Upper lobe of left lung (tissue), 6 donors: ENCODE results near the gene GLYAT. TPM values are rescaled to one million over a fixed set of nuclear protein-coding genes. Genes with fewer than 3 reads are reported as not detected.

Experiments
- ATAC-seq, 2 donors: fragments of 200-7000 bp; cut with Tn5 transposase; one replicate each; pipeline ENCODE4 v1.9.1; 2022; ENCODE audit warnings: mild to moderate bottlenecking in 2 of 2, moderate library complexity in 2 of 2; ENCODE audit not compliant: low FRiP score in 2 of 2
- DNase-seq, 2 donors: peaks; one replicate each; pipeline ENCODE4 v3.0.0-alpha.2; 2019 to 2020
- H3K27ac ChIP-seq, 4 donors: fragments of 200-600 bp; sonication (generic); one replicate each; pipeline ENCODE4 v1.5.1; 2016 to 2019
- H3K27me3 ChIP-seq, 4 donors: fragments of 200-600 bp; sonication (generic); one replicate each; pipeline ENCODE4 v1.5.1; 2017 to 2019
- H3K36me3 ChIP-seq, 4 donors: fragments of 200-600 bp; sonication (generic); one replicate each; pipeline ENCODE4 v1.5.1; 2016 to 2019
- H3K4me1 ChIP-seq, 4 donors: fragments of 200-600 bp; sonication (generic); one replicate each; pipeline ENCODE4 v1.5.1; 2018 to 2019
- H3K4me3 ChIP-seq, 4 donors: fragments of 200-600 bp; sonication (generic); one replicate each; pipeline ENCODE4 v1.5.1; 2017 to 2019; ENCODE audit warnings: mild to moderate bottlenecking in 2 of 4, moderate library complexity in 1 of 4
- H3K9me3 ChIP-seq, 4 donors: fragments of 200-600 bp; sonication (generic); one replicate each; pipeline ENCODE4 v1.5.1; 2018 to 2019
- EP300 ChIP-seq, 4 donors: sonication (generic); formaldehyde crosslinking; IDR thresholded peaks; one replicate each; pipeline ENCODE4 v1.5.1; 2017; ENCODE audit warnings: antibody characterized with exemption in 4 of 4, control low read depth in 2 of 4
- POLR2A ChIP-seq, 4 donors: fragments of 450-650 bp; IDR thresholded peaks; one replicate each; pipeline ENCODE4 v1.5.1; 2016 to 2017; ENCODE audit warnings: antibody characterized with exemption in 4 of 4, mild to moderate bottlenecking in 2 of 4
- POLR2AphosphoS5 ChIP-seq, 2 donors: sonication (generic); formaldehyde crosslinking; IDR thresholded peaks; one replicate each; pipeline ENCODE4 v1.5.1; 2017; ENCODE audit warnings: antibody characterized with exemption in 2 of 2
- WGBS, 2 donors: methylation state at CpG; one replicate each; pipeline ENCODE4 v1.1.5; 2017 to 2018; 5-methylcytosine and 5-hydroxymethylcytosine counted together
- total RNA-seq, 6 donors: library from RNA; depleted of rRNA in 4 of 6; stranded (reverse); fragments of >200 nt in 4 of 6; gene quantifications; one replicate each; pipeline versions ENCODE4 v1.1.0 to v1.2.1, GENCODE V29; 2016 to 2021
- TF ChIP-seq, protein P1 (sequence below), 6 experiments: fragments of 450-650 bp in 4 of 6; fragments of 200-600 bp in 2 of 6; sonication (generic) in 2 of 6; IDR thresholded peaks; one replicate each; pipeline ENCODE4 v1.5.1; 2016 to 2019; ENCODE audit warnings: antibody characterized with exemption in 6 of 6
- donor health status: DM: no; HTN: no; CAD: no; lungs with moderate emphysema.
- donor health status: DM: no; HTN: yes; CAD: no; lungs with severe emphysema.

Gene GLYAT, protein sequence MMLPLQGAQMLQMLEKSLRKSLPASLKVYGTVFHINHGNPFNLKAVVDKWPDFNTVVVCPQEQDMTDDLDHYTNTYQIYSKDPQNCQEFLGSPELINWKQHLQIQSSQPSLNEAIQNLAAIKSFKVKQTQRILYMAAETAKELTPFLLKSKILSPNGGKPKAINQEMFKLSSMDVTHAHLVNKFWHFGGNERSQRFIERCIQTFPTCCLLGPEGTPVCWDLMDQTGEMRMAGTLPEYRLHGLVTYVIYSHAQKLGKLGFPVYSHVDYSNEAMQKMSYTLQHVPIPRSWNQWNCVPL
- not detected for total RNA-seq

- Histone ChIP-seq H3K9me3 (no peaks in the 10 kb centered on the region), H3K4me3 (no peak within 1 kb of the TSS), H3K27ac (no peak within 1 kb of the TSS), H3K4me1 (peaks cover 0 to 8% (median 4%) of the 10 kb centered on the region in 4 donors), H3K27me3 (no peaks in the 10 kb centered on the region), H3K36me3 (no peaks in the 10 kb centered on the region)
- ATAC-seq, result no peak
- TF ChIP-seq, protein P1, sequence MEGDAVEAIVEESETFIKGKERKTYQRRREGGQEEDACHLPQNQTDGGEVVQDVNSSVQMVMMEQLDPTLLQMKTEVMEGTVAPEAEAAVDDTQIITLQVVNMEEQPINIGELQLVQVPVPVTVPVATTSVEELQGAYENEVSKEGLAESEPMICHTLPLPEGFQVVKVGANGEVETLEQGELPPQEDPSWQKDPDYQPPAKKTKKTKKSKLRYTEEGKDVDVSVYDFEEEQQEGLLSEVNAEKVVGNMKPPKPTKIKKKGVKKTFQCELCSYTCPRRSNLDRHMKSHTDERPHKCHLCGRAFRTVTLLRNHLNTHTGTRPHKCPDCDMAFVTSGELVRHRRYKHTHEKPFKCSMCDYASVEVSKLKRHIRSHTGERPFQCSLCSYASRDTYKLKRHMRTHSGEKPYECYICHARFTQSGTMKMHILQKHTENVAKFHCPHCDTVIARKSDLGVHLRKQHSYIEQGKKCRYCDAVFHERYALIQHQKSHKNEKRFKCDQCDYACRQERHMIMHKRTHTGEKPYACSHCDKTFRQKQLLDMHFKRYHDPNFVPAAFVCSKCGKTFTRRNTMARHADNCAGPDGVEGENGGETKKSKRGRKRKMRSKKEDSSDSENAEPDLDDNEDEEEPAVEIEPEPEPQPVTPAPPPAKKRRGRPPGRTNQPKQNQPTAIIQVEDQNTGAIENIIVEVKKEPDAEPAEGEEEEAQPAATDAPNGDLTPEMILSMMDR (IDR thresholded peaks at IDR 0.05), result no peak
- TF ChIP-seq EP300 (IDR thresholded peaks at IDR 0.05) (no peak), POLR2AphosphoS5 (IDR thresholded peaks at IDR 0.05) (no peak), POLR2A (IDR thresholded peaks at IDR 0.05) (no peak)
- DNase-seq, result no peak
- WGBS, 2 donors, result 80 to 85% methylated on average over 4 of the region's 4 CpGs
These were observed at the start of gene GLYAT for GRCh38 chr11:58731819-58732218. TSS of gene GLYAT (minus strand) at chr11:58731943. CDS start at chr11:58724496, 7,447 bp downstream.

DNA sequence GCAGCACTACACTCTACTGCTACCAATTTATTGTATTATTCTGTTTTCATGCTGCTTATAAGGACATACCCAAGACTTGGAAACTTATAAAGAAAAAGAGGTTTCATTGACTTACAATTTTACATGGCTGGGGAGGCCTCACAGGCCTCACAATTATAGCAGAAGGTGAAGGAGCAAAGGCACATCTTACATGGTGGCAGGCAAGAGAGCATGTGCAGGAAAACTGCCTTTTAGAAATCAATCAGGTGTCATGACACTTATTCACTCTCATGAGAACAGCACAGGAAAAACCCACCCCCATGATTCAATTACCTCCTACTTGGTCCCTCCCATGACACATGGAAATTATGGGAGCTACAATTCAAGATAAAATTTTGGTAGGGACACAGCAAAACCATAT lies 49.6 kb upstream of the GLYAT start:
- Histone ChIP-seq H3K9me3 (no peaks in the 10 kb centered on the region), H3K27me3 (no peaks in the 10 kb centered on the region), H3K4me3 (no peak overlapping the region), H3K36me3 (no peaks in the 10 kb centered on the region), H3K4me1 (no peaks in the 10 kb centered on the region), H3K27ac (no peak overlapping the region)
- TF ChIP-seq, protein P1 (IDR thresholded peaks at IDR 0.05), result no peak
- TF ChIP-seq EP300 (IDR thresholded peaks at IDR 0.05) (no peak), POLR2AphosphoS5 (IDR thresholded peaks at IDR 0.05) (no peak), POLR2A (IDR thresholded peaks at IDR 0.05) (no peak)
- no peak for DNase-seq
- ATAC-seq, result no peak

- no peak overlapping the region for H3K27ac ChIP-seq
- no peak overlapping the region for H3K4me3 ChIP-seq
- H3K36me3 ChIP-seq, result no peaks in the 10 kb centered on the region
- ATAC-seq (no peak), DNase-seq (no peak)
- H3K27me3 ChIP-seq, result no peaks in the 10 kb centered on the region
- TF ChIP-seq POLR2AphosphoS5 (IDR thresholded peaks at IDR 0.05), result no peak
- 87 to 97% methylated on average over 3 of the region's 3 CpGs for WGBS, 2 donors
- no peaks in the 10 kb centered on the region for H3K9me3 ChIP-seq
- no peaks in the 10 kb centered on the region for H3K4me1 ChIP-seq
These were observed 48.8 kb upstream of the GLYAT start for GRCh38 chr11:58780578-58780977.

DNA sequence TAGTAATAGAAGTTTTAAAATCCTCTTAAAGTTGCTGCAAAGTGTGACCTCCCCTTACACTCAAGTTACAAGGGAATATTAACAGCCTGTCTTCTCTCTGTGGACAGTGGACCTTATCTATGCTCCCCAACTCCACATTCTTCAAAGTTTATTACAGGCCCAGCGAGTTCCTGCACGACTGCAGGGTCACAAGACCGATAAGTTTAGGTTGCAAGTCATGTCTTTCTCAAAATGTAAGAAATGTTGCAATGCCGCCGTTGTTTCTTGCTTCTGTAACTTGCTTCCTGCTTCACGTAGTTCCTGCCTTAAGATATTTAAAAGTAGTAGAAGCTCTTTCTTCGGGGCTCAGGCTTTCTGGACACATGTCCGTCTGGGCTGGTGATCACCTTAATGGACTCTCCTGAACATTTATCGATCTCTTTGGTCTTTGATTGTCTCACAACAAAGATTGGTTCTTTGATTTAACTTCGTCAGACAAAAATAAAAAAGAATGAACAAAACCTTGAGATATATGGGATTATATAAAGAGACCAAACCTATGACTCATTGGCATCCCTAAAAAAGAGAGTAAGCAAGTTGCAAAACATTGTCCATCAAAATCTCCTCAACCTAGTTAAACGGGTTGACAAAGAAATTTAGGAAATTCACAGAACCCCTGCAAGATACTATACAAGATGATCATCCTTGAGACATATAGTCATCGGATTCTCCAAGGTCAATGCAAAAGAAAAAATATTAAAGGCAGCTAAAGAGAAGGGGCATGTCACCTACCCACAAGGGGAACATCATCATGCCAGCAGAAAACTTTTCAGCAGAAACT lies 45.4 kb upstream of the GLYAT start:
- no peak for ATAC-seq
- Histone ChIP-seq H3K4me1 (no peaks in the 10 kb centered on the region), H3K27me3 (no peaks in the 10 kb centered on the region), H3K27ac (no peak overlapping the region), H3K4me3 (no peak overlapping the region), H3K36me3 (no peaks in the 10 kb centered on the region), H3K9me3 (no peaks in the 10 kb centered on the region)
- WGBS, 2 donors, result 64% methylated on average over 12 of the region's 12 CpGs
- TF ChIP-seq POLR2AphosphoS5 (IDR thresholded peaks at IDR 0.05), result no peak
- TF ChIP-seq, protein P1 (IDR thresholded peaks at IDR 0.05), result no peak
- TF ChIP-seq EP300 (IDR thresholded peaks at IDR 0.05), result no peak
- no peak for TF ChIP-seq POLR2A (IDR thresholded peaks at IDR 0.05)
- no peak for DNase-seq

- ATAC-seq (no peak), DNase-seq (no peak)
- Histone ChIP-seq H3K27ac (no peak overlapping the region), H3K36me3 (no peaks in the 10 kb centered on the region), H3K9me3 (no peaks in the 10 kb centered on the region), H3K4me3 (no peak overlapping the region), H3K27me3 (no peaks in the 10 kb centered on the region), H3K4me1 (no peaks in the 10 kb centered on the region)
- TF ChIP-seq, protein P1 (IDR thresholded peaks at IDR 0.05), result no peak
- TF ChIP-seq EP300 (IDR thresholded peaks at IDR 0.05) (no peak), POLR2AphosphoS5 (IDR thresholded peaks at IDR 0.05) (no peak), POLR2A (IDR thresholded peaks at IDR 0.05) (no peak)
- 79 to 89% methylated on average over 4 to 5 of the region's 5 CpGs for WGBS, 2 donors
These were observed 43.4 kb upstream of the GLYAT start for GRCh38 chr11:58775066-58775708.
